BE2C (cell line): ENCODE data around the gene EMC9.

ENCODE experiments used
- DNase-seq: peaks from one replicate; pipeline ENCODE4 v3.0.0-alpha.2; 2020
- H3K27me3 ChIP-seq: fragments of 250-450 bp; sonication (Bioruptor Pico); 2 replicates; pipeline ENCODE4 v1.5.1; 2020; ENCODE audit warnings: mild to moderate bottlenecking
- H3K36me3 ChIP-seq: fragments of 250-450 bp; sonication (Bioruptor Pico); 2 replicates; pipeline ENCODE4 v1.5.1; 2020; ENCODE audit warnings: mild to moderate bottlenecking
- H3K4me1 ChIP-seq: fragments of 250-450 bp; sonication (Bioruptor Pico); 2 replicates; pipeline ENCODE4 v1.5.1; 2020
- H3K4me3 ChIP-seq: 2 replicates; pipeline ENCODE4 v1.5.1; 2011; ENCODE audit warnings: low read depth, low read length
- H3K9me3 ChIP-seq: fragments of 250-450 bp; sonication (Bioruptor Pico); 2 replicates; pipeline ENCODE4 v1.5.1; 2020
- CTCF ChIP-seq: IDR thresholded peaks from 2 replicates; pipeline ENCODE4 v1.5.1; 2012; ENCODE audit warnings: mild to moderate bottlenecking, low read depth, low read length

The EMC9 gene

GRCh38 chr14:24135834-24136683 is 5.3 kb downstream of the EMC9 start, which contains the start of gene PSME1:
Gene PSME1 (plus strand): TSS chr14:24136194. CDS start chr14:24136263, 69 bp downstream.
- peaks cover 16% of the 10 kb centered on the region for H3K36me3 ChIP-seq
- no peaks in the 10 kb centered on the region for H3K4me1 ChIP-seq
- H3K4me3 ChIP-seq: peak within 1 kb of the TSS; percentile 80
- no peaks in the 10 kb centered on the region for H3K9me3 ChIP-seq
- no peak for TF ChIP-seq CTCF
- peak; percentile 96 for DNase-seq
- no peaks in the 10 kb centered on the region for H3K27me3 ChIP-seq

- no peak for DNase-seq
- peak overlapping the region; percentile 80 for H3K4me3 ChIP-seq
- TF ChIP-seq CTCF: no peak
- H3K36me3 ChIP-seq: peaks cover 16% of the 10 kb centered on the region
- no peaks in the 10 kb centered on the region for H3K4me1 ChIP-seq
- no peaks in the 10 kb centered on the region for H3K9me3 ChIP-seq
- H3K27me3 ChIP-seq: no peaks in the 10 kb centered on the region
Observed at GRCh38 chr14:24135584-24135833, 5.9 kb downstream of the EMC9 start.

DNA sequence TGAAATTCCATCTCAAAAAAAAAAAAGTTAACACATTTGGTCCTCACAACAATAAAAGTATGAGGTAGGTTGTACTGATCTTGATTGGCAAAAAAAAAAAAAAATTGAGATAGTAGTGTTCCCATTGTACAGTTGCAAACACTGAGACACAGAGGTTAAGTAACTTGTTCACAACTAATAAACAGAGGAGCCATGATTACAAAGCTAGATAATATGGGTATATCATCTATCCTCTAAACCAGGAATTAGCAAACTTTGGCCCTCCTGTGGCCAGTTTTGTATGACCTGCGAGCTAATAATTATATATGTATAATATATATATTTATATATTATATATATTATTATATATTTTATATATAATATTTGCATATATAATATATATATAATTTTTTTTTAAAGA is 7.7 kb downstream of the EMC9 start:
- no peak for DNase-seq
- Histone ChIP-seq H3K36me3 (peaks cover 7% of the 10 kb centered on the region), H3K27me3 (no peaks in the 10 kb centered on the region), H3K4me3 (no peak overlapping the region), H3K9me3 (no peaks in the 10 kb centered on the region), H3K4me1 (no peaks in the 10 kb centered on the region)
- no peak for TF ChIP-seq CTCF

DNA sequence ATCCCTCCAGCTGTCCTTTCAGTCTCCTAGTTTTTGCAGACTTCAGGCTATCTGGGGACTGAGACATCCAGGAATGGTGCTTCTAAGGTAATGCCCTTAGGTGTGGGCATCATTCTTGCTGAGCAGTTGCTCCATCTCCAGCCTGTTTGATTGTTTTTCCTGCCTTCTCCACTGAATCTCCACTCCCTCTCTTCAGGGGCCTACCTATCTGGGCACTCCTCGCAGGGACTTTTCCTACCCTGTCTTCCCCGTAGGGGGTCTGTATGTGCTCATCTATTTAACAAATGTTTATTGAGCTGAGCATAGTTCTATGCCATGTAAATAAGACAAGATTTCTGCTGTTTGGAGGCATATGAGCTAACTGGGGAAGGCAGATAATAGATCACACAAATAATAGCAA is 8.4 kb downstream of the EMC9 start:
- H3K36me3 ChIP-seq: no peaks in the 10 kb centered on the region; the same call in 1 of the 2 replicates
- H3K4me3 ChIP-seq: no peak overlapping the region
- no peaks in the 10 kb centered on the region for H3K27me3 ChIP-seq
- TF ChIP-seq CTCF: no peak
- H3K4me1 ChIP-seq: no peaks in the 10 kb centered on the region
- no peak for DNase-seq
- H3K9me3 ChIP-seq: no peaks in the 10 kb centered on the region

DNA sequence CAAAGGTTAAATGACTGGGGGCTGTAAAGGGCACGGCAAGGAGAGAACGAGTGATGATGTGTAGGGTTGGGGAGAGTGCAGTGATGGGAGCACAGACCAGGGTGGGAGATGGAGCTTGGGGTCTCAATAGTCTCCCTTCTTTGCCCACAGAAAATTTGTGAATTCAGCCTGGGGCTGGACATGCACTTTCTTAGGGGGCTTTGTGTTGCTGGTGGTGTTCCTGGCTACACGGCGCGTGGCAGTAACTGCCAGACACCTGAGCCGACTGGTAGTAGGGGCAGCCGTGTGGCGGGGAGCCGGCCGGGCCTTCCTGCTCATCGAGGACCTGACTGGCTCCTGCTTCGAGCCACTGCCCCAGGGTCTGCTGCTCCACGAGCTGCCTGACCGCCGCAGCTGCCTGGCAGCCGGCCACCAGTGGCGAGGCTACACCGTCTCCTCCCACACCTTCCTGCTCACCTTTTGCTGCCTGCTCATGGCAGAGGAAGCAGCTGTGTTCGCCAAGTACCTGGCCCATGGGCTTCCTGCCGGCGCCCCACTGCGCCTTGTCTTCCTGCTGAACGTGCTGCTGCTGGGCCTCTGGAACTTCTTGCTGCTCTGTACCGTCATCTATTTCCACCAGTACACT is 9.2 kb downstream of the EMC9 start:
- H3K36me3 ChIP-seq: no peaks in the 10 kb centered on the region; the same call in 1 of the 2 replicates
- no peak for DNase-seq
- no peaks in the 10 kb centered on the region for H3K9me3 ChIP-seq
- no peaks in the 10 kb centered on the region for H3K4me1 ChIP-seq
- no peak for TF ChIP-seq CTCF
- no peaks in the 10 kb centered on the region for H3K27me3 ChIP-seq
- H3K4me3 ChIP-seq: no peak overlapping the region

GRCh38 chr14:24131549-24131966 is 9.8 kb downstream of the EMC9 start:
- no peak for TF ChIP-seq CTCF
- Histone ChIP-seq H3K4me3 (no peak overlapping the region), H3K36me3 (no peaks in the 10 kb centered on the region; the same call in 1 of the 2 replicates), H3K9me3 (no peaks in the 10 kb centered on the region), H3K4me1 (no peaks in the 10 kb centered on the region), H3K27me3 (no peaks in the 10 kb centered on the region)
- DNase-seq: no peak
